Measurements from ENCODE around the gene DDX46.
"Not testable (repeated sequence)": the region's sequence is repeated elsewhere in the genome, so short reads cannot be mapped to it uniquely, and the experiment has no call there.

Gene DDX46

DNA sequence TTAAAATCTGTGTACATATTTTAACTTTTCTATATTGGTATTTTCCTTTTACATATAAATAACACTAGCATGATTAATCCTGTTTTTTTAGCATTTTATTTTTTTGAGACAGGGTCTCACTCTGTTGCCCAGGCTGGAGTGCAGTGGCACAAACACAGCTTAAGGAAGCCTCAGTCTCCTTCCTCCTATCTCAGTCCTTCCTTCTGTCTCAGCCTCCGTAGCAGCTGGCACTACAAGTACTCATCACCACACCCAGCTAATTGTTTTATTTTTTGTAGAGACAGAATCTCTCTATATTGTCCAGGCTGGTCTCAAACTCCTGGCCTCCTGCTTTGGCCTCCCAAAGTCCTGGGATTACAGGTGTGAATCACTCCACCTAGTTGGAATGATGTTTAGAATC, 85.7 kb downstream of the DDX46 start:
- DNase-seq (ENCODE audit: low spot score) = no peak

DNA sequence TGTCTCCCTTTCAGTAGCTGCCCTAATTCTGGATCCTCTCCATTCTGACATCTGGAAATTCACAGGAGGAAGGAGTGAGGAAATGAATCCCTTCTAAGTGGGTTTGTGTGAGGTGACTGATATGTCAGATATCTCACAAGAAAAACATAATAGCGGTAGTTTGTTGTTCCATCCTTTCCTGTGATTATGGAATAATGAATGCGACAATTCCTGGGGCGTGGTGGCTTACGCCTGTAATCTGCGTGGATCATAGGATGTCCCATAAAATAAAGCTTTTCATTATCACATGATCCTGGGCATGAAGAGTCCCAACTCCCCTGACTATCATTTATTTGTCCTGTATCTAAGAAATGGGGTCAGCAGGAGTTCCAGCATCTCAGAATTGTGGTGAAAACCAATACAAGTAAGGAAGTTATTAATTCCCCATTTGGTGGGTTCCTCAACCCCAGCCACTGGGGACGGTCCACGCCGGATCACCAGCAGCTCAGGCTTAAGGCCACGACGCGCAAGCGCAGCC, 86.8 kb downstream of the DDX46 start:
- no peak for DNase-seq (ENCODE audit: low spot score)

DNA sequence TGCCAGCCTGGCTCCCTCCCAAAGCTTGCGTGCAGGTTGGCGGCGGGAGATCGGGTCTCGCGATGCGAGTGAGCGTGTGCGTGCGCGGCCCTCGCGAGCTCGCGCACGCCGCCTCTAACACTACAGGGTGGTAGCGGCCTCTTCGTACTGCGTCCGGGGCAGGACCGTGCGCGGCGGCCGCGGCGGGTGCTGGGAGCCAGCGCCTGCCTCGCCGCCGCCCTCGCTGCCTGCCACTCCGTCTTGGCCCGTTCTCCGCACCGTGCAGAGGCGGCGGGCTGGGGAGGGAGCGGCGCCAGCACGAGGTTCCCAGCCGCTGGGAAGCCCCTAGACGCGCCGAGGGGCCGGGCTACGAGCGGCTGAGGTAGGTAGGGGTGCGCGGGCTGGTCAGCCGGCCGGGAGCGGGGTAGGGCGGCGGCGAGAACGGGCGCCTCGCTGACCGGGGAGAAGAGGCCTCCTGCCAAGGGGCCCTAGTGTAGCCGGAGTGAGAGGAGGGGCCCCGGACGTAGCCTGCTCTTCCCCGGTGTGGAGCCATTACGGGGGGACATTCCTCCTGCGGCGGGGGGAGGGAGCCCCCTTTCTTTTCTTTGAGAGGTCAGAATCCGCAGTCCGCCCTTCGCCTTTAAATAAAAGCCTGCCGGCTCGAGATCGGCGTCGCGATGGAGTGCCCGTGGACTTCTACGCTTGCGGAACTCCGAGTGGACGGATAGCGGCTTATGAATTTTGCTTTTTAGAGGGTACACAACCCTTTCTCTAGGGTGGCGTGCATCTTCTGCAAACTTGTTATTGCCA, 87.5 kb downstream of the DDX46 start, which contains the start of gene C5orf24:
TSS of gene C5orf24 (plus strand) at position 117 of the 789 bp plus-strand sequence. CDS start 8,933 bp downstream, outside the sequence.
- DNase-seq (ENCODE audit: low spot score) = peak; percentile 96

DNA sequence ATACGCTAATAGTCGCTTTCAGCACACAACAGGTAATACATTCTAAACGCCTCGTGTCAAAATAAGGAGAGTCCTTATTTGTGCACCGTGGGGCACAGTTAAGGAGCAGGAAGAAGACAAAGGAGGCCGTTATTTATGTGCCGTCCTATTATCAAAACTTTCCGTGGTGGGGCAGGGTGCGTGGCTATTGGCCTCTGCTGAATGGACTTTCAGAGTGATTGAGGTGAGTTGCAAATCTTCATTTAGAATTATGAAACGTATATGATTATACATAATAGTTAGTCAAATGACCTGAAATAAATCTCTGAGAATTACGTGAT, 88.0 kb downstream of the DDX46 start:
- peak; percentile 55 for DNase-seq (ENCODE audit: low spot score)

DNA sequence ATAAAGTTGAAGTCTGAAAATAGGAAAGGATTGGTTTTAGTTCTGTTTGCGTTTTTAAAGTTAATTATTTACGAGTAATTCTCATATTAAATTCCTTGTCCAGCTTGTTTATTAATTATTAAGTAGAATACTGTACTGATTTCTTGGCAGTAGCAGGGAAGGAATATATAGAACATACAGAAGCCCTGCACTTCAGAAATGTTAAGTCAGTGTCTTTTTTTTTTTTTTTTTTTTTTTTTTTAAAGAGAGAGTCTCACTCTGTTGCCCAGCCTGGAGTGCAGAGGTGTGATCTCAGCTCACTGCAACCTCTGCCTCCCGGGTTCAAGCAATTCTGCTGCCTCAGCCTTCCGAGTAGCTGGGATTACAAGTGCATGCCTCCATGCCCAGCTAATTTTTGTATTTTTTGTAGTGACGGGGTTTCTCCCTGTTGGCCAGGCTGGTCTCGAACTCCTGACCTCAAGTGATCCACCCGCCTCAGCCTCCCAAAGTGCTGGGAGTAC, 90.9 kb downstream of the DDX46 start:
- DNase-seq (ENCODE audit: low spot score) = peak; percentile 36

DNA sequence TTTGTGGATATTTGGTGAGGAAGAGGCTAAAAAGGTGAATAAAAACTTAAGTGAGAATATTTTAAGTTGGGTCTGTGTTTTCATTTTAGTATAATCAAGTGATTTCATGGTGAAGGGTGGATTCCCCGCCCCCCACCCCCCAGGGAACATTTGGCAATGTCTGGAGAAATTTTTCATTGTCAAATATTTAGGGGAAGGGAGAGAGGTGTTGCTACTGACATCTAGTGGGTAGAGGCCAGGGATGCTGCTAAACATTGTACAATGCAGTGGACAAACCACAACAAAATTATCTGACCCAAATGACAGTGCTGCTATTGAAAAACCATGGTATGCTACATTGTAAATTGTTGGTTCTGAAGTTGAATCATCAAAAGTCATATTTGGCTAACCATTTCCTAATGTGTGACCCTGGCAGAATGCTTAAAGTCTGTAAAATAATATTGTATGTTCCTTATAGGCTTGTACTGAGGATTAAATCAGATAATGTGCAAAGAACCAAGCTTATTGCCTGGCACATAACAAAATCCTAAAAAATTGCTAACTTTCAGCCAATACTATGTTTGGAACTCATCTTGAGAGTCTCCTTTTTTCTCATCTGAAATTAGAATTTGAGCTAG, 92.8 kb downstream of the DDX46 start:
- peak; percentile 28 for DNase-seq (ENCODE audit: low spot score)

DNA sequence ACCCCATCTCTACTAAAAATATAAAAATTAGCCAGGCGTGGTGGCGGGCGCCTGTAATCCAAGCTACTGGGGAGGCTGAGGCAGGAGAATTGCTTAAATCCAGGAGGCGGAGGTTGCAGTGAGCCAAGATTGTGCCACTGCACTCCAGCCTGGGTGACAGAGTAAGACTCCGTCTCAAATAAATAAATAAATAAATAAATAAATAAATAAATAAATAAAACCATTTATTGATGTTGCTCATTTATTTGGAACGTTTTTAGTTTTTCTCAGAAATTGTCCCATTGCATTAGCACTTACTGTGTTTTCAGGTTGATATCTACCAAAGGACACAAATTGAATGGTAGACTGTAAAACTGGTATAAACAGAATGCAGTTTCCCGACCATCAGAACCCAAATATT, 97.9 kb downstream of the DDX46 start:
- DNase-seq (ENCODE audit: low spot score) = not testable (repeated sequence)

DNA sequence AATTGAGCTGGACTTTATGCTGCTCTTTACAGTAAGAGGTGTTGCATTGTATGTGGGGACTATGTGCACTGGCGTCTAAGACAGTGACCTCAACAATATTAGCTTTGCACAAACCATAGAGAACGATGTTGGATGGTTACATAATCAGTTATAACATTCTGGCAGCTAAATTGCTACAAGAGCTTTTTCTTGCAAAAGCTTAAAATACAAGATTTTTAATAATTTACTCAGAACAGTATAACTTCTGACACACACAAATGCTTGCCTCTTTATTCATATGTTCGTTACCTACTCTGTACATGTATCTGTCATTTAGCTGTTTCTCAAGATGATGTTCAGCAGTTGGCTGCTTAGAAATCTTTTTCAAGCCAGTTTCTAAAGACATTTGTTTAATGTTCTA, 98.8 kb downstream of the DDX46 start:
- DNase-seq (ENCODE audit: low spot score) = no peak

DNA sequence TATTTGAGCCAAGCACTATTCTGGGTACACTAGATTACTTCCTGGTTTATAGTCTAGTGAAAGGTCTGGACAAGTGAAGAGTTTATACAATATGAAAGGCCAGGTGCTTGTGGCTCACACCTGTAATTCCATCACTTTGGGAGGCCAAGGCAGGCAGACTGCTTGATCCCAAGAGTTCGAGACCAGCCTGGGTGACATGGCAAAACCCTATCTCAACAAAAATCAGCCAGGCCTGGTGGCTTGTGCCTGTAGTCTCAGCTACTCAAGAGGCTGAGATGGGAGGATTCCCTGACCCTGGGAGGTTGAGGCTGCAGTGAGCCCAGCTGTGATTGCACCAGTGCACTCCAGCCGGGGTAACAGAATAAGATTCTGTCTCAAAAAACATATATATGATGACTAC, 106.1 kb downstream of the DDX46 start:
- no peak for DNase-seq (ENCODE audit: low spot score)

DNA sequence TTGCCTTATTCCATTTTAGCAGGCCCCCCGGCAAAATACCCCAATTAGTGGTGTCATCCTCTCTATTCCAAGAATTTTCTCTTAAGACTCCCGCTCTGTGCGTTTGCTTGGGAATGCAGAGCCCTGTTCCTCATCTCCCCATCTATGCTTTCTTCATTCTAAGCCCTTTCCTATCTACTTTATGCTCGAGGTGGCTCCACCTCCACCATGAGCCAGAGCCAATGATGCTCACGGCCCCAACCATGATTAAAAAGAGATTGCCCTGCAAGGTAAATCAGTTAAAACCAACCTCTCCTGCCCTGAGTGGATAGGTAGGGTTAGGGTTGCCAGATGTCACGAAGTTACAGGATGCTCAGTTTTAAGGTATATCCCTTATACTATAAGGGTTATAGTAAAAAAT, 114.9 kb downstream of the DDX46 start:
- DNase-seq (ENCODE audit: low spot score) = no peak

DNA sequence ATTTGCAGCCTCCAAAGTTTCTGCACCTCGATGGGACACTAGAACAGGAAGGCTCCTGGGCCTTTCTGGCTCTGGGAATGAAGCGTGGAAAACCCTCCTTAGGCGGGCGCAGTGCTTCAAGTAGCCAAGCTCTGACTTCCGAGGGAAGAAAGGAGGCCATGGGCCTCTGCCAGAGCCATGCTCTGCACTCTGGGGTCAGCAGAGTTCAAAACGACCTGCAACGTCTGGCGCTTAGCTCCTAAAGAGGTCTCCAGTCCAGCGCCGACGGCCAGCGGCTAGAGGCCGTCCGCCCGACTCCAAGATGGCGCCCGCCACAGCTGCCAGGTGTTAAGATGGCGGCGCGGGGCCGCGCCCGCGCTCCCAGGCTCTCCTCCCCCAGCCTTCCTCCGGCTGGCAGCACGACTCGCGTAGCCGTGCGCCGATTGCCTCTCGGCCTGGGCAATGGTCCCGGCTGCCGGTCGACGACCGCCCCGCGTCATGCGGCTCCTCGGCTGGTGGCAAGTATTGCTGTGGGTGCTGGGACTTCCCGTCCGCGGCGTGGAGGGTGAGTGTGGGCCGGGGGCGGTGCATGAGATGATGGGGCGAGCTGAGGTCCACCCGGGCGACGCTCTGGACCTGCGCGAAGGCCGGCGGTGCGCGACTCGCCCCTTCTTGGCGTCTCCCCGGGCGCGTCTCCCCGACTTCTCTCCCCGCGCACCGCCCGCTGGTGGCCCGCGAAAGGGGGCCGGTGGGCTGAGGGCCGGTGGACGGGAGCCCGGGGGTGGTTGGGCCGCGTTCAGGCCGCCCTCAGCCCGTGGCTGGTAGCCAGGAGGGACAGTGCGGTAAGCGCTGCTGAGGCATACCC, 115.6 kb downstream of the DDX46 start, which contains the start of gene TXNDC15:
TSS of gene TXNDC15 (plus strand) at position 385 of the 844 bp plus-strand sequence. CDS start at position 442, 57 bp downstream.
- DNase-seq (ENCODE audit: low spot score) = peak; percentile 85

DNA sequence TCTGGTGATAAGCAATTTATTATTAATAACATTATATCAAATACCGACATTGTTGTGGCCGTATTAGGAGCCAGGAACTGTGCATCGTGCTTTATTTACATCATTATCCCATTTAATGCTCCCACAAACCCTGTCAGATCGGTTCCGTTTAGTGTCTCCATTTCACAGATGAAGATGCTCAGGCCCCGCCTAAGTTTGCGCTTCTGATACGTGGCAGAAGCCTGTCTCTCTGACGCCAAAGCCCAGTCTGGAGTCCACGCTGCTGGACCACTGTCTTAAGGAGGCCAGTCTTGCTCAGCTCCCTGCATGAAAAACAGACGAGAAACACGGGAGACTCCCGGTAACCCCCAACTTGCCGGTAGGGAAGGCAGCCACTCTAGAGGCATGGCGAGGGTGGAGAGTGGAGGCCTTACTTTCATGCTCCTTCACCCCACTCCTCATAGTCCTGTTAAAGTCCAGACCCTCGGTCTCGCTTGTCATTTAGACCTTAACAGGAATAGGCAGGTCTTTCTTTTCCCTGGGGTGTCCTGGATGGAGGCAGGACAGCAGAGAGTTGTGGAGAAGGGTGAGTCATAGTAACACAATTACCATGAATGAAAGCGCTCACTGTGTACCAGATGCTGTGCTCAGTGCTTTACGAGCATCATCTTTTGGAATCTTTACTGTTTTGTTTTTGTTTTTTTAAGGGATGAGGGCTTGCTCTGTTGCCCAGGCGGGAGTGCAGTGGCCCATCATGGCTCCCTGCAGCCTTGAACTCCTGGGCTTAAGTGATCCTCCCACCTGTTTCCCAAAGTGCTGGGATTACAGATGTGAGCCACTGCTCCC, 116.5 kb downstream of the DDX46 start:
- peak; percentile 60 for DNase-seq (ENCODE audit: low spot score)

DNA sequence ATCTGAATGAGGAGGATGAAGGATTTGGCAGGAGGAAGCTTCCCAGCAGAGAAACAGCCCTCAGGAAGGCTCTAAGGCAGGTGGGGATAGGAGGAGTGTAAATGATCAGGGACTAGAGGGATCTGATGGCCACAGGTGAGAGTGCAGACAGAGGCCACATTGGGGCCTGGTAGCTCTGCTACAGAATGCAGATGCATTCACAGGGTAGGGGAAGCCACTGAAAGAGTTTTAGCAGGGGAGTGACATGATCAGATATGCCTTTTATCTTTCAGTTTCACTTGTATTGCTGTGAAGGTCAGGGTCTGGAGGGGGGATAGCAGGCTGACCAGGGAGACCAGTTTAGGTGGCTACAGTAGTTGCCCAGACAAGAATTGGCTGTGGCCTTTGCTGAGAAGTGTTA, 118.6 kb downstream of the DDX46 start:
- no peak for DNase-seq (ENCODE audit: low spot score)

DNA sequence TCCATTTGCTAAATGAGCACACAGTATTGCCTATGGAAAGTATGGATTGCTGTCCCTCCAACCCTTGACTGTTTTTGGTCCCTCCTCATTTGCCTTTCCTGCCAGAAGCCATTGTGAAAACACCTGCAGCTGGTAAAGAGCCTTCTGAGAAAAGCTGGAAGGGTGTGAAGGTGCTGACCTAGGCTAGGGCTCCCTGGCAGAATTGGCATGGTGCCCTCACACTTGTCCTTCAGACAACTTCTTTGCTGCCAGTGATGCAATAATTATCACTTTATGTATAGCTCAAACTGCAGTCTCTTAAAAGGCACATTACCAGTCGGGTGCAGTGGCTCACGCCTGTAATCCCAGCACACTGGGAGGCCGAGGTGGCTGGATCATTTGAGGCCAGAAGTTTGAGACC, 119.8 kb downstream of the DDX46 start:
- no peak for DNase-seq (ENCODE audit: low spot score)

DNA sequence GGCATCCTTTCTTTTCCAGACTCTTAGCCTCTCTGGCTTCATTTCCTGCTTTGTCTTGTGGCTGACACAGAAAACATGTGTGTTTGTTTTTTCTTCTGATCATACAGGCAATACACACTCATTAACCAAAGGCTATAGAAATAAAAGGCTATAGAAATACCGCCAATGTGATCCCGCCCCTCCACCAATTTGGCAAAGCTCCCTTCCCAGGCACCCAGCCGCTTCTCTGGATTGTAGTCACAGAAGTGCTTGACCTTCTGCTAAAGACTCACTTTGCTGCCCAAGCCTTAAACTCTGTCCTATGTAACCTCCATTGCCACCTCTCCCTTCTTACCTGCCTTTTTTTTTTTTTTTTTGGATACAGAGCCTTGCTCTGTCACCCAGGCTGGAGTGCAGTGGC, 120.9 kb downstream of the DDX46 start:
- DNase-seq (ENCODE audit: low spot score) = no peak
